ACC112 (cell line): ENCODE data around the gene ZNF678.

Experiments used
- H2AFZ ChIP-seq: fragments of 200-600 bp; sonication (generic); one replicate; pipeline ENCODE4 v1.6.0; 2017; ENCODE audit warnings: antibody characterized with exemption, low read length; ENCODE audit not compliant: unreplicated experiment
- H3K27ac ChIP-seq: fragments of 200-600 bp; sonication (generic); 2 replicates; pipeline ENCODE4 v1.5.1; 2014; ENCODE audit warnings: low read depth, mild to moderate bottlenecking, antibody characterized with exemption, low read length, moderate library complexity
- H3K27me3 ChIP-seq: fragments of 200-600 bp; sonication (generic); 2 replicates; pipeline ENCODE4 v1.6.1; 2014; ENCODE audit warnings: mild to moderate bottlenecking, antibody characterized with exemption, low read length, moderate library complexity, mixed read lengths; ENCODE audit not compliant: insufficient read depth
- H3K36me3 ChIP-seq: fragments of 200-600 bp; sonication (generic); 2 replicates; pipeline ENCODE4 v1.6.1; 2016; ENCODE audit warnings: mild to moderate bottlenecking, antibody characterized with exemption, low read length, moderate library complexity, mixed read lengths; ENCODE audit not compliant: insufficient read depth
- H3K4me1 ChIP-seq: fragments of 200-600 bp; sonication (generic); one replicate; pipeline ENCODE4 v1.6.1; 2016; ENCODE audit warnings: low read length, mixed read lengths; ENCODE audit not compliant: insufficient read depth, unreplicated experiment, control insufficient read depth
- H3K4me3 ChIP-seq: fragments of 200-600 bp; sonication (generic); 2 replicates; pipeline ENCODE4 v1.5.1; 2014; ENCODE audit warnings: mild to moderate bottlenecking, low read depth, low read length
- H3K79me2 ChIP-seq: fragments of 200-600 bp; sonication (generic); one replicate; pipeline ENCODE4 v1.6.0; 2016; ENCODE audit warnings: low read length; ENCODE audit not compliant: control insufficient read depth, unreplicated experiment, insufficient read depth

The ZNF678 gene

GRCh38 chr1:227712648-227713047 lies 149.3 kb downstream of the ZNF678 start:
- Histone ChIP-seq H3K4me3 (no peak overlapping the region), H3K27me3 (no peaks in the 10 kb centered on the region; the same call in 1 of the 2 replicates), H3K79me2 (no peaks in the 10 kb centered on the region), H2AFZ (no peak overlapping the region), H3K36me3 (no peaks in the 10 kb centered on the region), H3K27ac (no peak overlapping the region), H3K4me1 (no peaks in the 10 kb centered on the region)

GRCh38 chr1:227718932-227719331 lies 155.6 kb downstream of the ZNF678 start:
- no peaks in the 10 kb centered on the region; the same call in 1 of the 2 replicates for H3K27me3 ChIP-seq
- H2AFZ ChIP-seq = no peak overlapping the region
- H3K79me2 ChIP-seq = no peaks in the 10 kb centered on the region
- H3K4me1 ChIP-seq = no peaks in the 10 kb centered on the region
- no peak overlapping the region for H3K4me3 ChIP-seq
- no peaks in the 10 kb centered on the region for H3K36me3 ChIP-seq
- H3K27ac ChIP-seq = no peak overlapping the region

DNA sequence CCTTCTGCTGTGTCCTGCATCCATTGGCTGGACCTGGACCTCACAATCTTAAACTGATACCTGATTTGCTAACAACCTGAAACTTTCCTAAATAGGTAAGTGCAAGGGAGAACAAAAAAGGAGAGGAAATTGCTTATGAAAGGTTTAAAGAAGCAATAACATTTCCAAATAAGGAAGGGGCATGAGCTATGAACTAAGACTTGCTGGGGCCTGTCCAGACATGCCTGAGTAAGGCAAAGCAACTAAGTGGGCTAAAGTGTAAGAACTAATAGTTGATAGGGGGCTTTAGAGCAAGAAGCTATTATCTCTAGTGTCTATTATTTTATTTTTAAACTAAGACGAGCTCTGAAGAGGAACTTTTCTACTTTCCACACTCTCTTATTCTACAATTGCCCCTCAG lies 160.1 kb downstream of the ZNF678 start:
- Histone ChIP-seq H3K4me3 (no peak overlapping the region), H3K79me2 (no peaks in the 10 kb centered on the region), H3K27me3 (peaks cover 23% of the 10 kb centered on the region), H3K27ac (no peak overlapping the region), H3K36me3 (no peaks in the 10 kb centered on the region), H3K4me1 (no peaks in the 10 kb centered on the region), H2AFZ (no peak overlapping the region)

- Histone ChIP-seq H3K27me3 (peaks cover 23% of the 10 kb centered on the region), H3K27ac (no peak overlapping the region), H3K79me2 (no peaks in the 10 kb centered on the region), H3K4me3 (no peak overlapping the region), H2AFZ (no peak overlapping the region), H3K36me3 (no peaks in the 10 kb centered on the region), H3K4me1 (no peaks in the 10 kb centered on the region)
Observed at GRCh38 chr1:227725046-227725445, 161.7 kb downstream of the ZNF678 start.

- H2AFZ ChIP-seq = no peak overlapping the region
- peaks cover 23% of the 10 kb centered on the region for H3K27me3 ChIP-seq
- H3K79me2 ChIP-seq = no peaks in the 10 kb centered on the region
- no peaks in the 10 kb centered on the region for H3K36me3 ChIP-seq
- no peaks in the 10 kb centered on the region for H3K4me1 ChIP-seq
- H3K27ac ChIP-seq = no peak overlapping the region
- no peak overlapping the region for H3K4me3 ChIP-seq
Observed at GRCh38 chr1:227726318-227726717, 163.0 kb downstream of the ZNF678 start.
